CD4-positive, alpha-beta T cell treated with Interleukin-17A for 4 hours (primary cell): ENCODE data around the gene BHMT.
"Not testable (repeated sequence)": the region's sequence is repeated elsewhere in the genome, so short reads cannot be mapped to it uniquely, and the experiment has no call there.

Experiments used
- DNase-seq: peaks from one replicate; pipeline ENCODE4 v3.0.0-alpha.2; 2020; ENCODE audit warnings: mixed read lengths

Gene BHMT

GRCh38 chr5:79173626-79174025, 62.0 kb downstream of the BHMT start:
- DNase-seq = no peak

GRCh38 chr5:79180449-79180848, 68.8 kb downstream of the BHMT start:
- not testable (repeated sequence) for DNase-seq

- no peak for DNase-seq
These were observed 69.9 kb downstream of the BHMT start for GRCh38 chr5:79181419-79182022.
